GM23248 (cell line): Measurements from ENCODE around the gene ZNF197. TPM values are rescaled to one million over a fixed set of nuclear protein-coding genes. Genes with fewer than 3 reads are reported as not detected.
"Not testable (repeated sequence)": the region's sequence is repeated elsewhere in the genome, so short reads cannot be mapped to it uniquely, and the experiment has no call there.

Source experiments
- DNase-seq: peaks from one replicate; pipeline ENCODE4 v3.0.0-alpha.2; 2015
- H2AFZ ChIP-seq: fragments of 200-600 bp; sonication (generic); 2 replicates; pipeline ENCODE4 v1.6.1; 2016; ENCODE audit warnings: antibody characterized with exemption
- H3F3A ChIP-seq: fragments of 200-600 bp; sonication (generic); 2 replicates; pipeline ENCODE4 v1.6.1; 2016; ENCODE audit warnings: mild to moderate bottlenecking, antibody characterized with exemption, mixed run types; ENCODE audit not compliant: insufficient read depth
- H3K27ac ChIP-seq: fragments of 200-600 bp; sonication (generic); 2 replicates; pipeline ENCODE4 v1.5.1; 2016; ENCODE audit warnings: mild to moderate bottlenecking
- H3K27me3 ChIP-seq: fragments of 200-600 bp; sonication (generic); replicated peaks from 2 replicates; pipeline ENCODE4 v1.6.1; 2016; ENCODE audit warnings: mild to moderate bottlenecking; ENCODE audit not compliant: insufficient read depth
- H3K36me3 ChIP-seq: fragments of 200-600 bp; sonication (generic); 2 replicates; pipeline ENCODE4 v1.6.1; 2016; ENCODE audit warnings: low read depth, mild to moderate bottlenecking
- H3K4me1 ChIP-seq: fragments of 200-600 bp; sonication (generic); 2 replicates; pipeline ENCODE4 v1.6.1; 2016; ENCODE audit warnings: mild to moderate bottlenecking; ENCODE audit not compliant: insufficient read depth
- H3K4me2 ChIP-seq: fragments of 200-600 bp; sonication (generic); one replicate; pipeline ENCODE4 v1.6.1; 2016; ENCODE audit warnings: mild to moderate bottlenecking; ENCODE audit not compliant: unreplicated experiment
- H3K4me3 ChIP-seq: fragments of 200-600 bp; sonication (generic); 2 replicates; pipeline ENCODE4 v1.5.1; 2016; ENCODE audit warnings: mild to moderate bottlenecking
- H3K79me2 ChIP-seq: fragments of 200-600 bp; sonication (generic); 2 replicates; pipeline ENCODE4 v1.6.1; 2016; ENCODE audit warnings: mild to moderate bottlenecking; ENCODE audit not compliant: insufficient read depth
- H3K9ac ChIP-seq: fragments of 200-600 bp; sonication (generic); 2 replicates; pipeline ENCODE4 v1.6.1; 2016; ENCODE audit warnings: mild to moderate bottlenecking
- H3K9me2 ChIP-seq: fragments of 200-600 bp; sonication (generic); 2 replicates; pipeline ENCODE4 v1.6.1; 2016; ENCODE audit warnings: mixed run types, mild to moderate bottlenecking, moderate library complexity; ENCODE audit not compliant: insufficient read depth
- H3K9me3 ChIP-seq: fragments of 200-600 bp; sonication (generic); one replicate; pipeline ENCODE4 v1.6.1; 2017; ENCODE audit warnings: low read depth
- H4K20me1 ChIP-seq: fragments of 200-600 bp; sonication (generic); 2 replicates; pipeline ENCODE4 v1.6.0; 2016; ENCODE audit not compliant: insufficient read depth
- EZH2 ChIP-seq: fragments of 200-600 bp; sonication (generic); IDR thresholded peaks from 2 replicates; pipeline ENCODE4 v1.6.1; 2018; ENCODE audit warnings: antibody characterized with exemption, mild to moderate bottlenecking; ENCODE audit not compliant: insufficient read depth, poor library complexity, severe bottlenecking
- EZH2phosphoT487 ChIP-seq: fragments of 200-600 bp; sonication (generic); IDR thresholded peaks from 2 replicates; pipeline ENCODE4 v1.6.1; 2018; ENCODE audit warnings: antibody characterized with exemption, moderate library complexity, mild to moderate bottlenecking, low read depth; ENCODE audit not compliant: insufficient read depth
- WGBS, 2 experiments: methylation state at CpG; one replicate each; pipeline ENCODE4 v1.1.6; 2015 to 2017; ENCODE audit warnings: low lambda C conversion rate in 2 of 2, low coverage in 1 of 2; ENCODE audit errors: missing lambda C conversion rate in 2 of 2; 5-methylcytosine and 5-hydroxymethylcytosine counted together
- in situ Hi-C: fragments of 300-500 bp; cut with MboI; formaldehyde crosslinking; loops from 2 replicates; pipeline ENCODE4 v1.15.0; 2020
- polyA plus RNA-seq: library from polyadenylated mRNA; unstranded; fragments of >200 nt; fragmentation: Nextera tagmentation; extraction: Ambion mirVana; gene quantifications from 2 replicates; pipeline ENCODE4 v1.2.1, GENCODE V29; 2016
- total RNA-seq: library from RNA; depleted of rRNA; stranded (reverse); fragments of >200 nt; shearing (Covaris generic); gene quantifications from 2 replicates; pipeline ENCODE4 v1.2.3, GENCODE V29; 2014; rRNA removed

Gene ZNF197
- total RNA-seq, result 10.1 and 10.6 TPM in 2 replicates
- polyA plus RNA-seq, result 6.9 and 7.4 TPM in 2 replicates

DNA sequence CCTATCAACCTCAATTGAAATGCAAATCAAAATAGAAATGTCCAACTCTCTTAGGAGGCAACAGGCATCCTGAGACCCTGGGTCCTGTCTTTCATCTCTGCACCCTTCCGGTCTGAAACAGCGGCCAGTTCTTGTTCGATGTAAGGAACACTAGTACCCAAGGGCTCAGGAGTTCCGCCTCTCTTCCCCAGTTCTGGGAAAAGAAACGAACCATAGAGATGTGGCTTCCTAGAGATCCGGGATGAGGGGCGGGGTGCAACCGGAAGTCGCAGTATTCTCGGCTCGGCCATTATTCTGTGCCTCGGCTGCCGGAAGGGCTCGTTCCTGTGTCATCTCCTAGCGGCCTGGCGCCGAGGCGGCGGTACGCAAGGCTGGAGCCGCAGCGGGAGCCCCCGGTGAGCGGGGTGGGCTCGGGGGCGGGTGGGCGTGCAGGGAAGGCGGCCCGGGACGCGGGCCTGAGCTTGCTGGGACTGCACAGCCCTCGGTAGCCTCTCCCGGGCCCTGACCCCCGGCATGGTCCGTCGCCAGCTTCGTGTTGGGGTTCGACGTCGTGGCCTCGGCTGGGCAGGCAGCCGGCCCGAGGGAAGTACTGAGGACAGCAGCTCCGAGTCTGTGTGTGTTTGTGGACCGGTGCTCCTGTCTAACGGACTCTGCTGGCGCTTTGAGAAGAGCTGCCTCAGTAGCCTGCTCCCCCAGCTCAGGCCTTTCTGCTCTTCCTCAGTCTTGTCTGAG lies at the start of gene ZNF197:
Gene ZNF197 (plus strand): TSS at position 288 of the 732 bp plus-strand sequence. CDS start 4,119 bp downstream, outside the sequence.
- Histone ChIP-seq H3K9me3 (no peaks in the 10 kb centered on the region), H4K20me1 (no peaks in the 10 kb centered on the region), H3K4me1 (peaks cover 19% of the 10 kb centered on the region), H3F3A (peaks cover 22% of the 10 kb centered on the region), H3K27me3 (no peaks in the 10 kb centered on the region), H3K79me2 (peaks cover 53% of the 10 kb centered on the region), H3K4me2 (peak within 1 kb of the TSS; percentile 98), H3K27ac (peak within 1 kb of the TSS; percentile 79), H3K9me2 (no peaks in the 10 kb centered on the region), H3K36me3 (no peaks in the 10 kb centered on the region), H3K4me3 (peak within 1 kb of the TSS; percentile 82), H2AFZ (peak within 1 kb of the TSS; percentile 100), H3K9ac (peak within 1 kb of the TSS; percentile 86)
- WGBS, 2 experiments, result 1% methylated on average over 27 to 40 of the region's 47 CpGs
- TF ChIP-seq EZH2phosphoT487 (no peak), EZH2 (no peak)
- peak; percentile 96 for DNase-seq
- in situ Hi-C loops, result no loop called here

DNA sequence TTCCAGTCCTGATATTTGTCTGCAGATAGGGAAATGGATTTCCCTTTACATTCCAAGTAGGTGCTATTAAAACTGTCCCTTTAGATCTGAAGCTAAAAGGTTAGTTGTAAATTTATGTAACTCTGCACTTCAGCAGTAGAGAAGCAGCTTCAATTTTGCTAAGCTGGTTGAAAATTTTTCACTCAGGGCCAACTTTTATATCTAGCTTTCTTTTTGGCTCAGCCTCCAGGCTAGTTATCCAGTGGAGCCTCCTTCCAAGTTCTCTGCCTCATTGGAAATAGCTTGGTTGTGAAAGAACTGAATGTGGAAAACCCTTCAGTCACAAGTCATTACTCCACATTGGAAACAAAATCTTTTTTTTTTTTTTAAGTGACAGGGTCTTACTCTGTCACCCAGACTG lies 48.2 kb upstream of the ZNF197 start:
- no peaks in the 10 kb centered on the region for H3K27me3 ChIP-seq
- in situ Hi-C loops, result no loop called here
- H3K79me2 ChIP-seq, result no peaks in the 10 kb centered on the region
- H3K4me2 ChIP-seq, result no peak overlapping the region
- no peak overlapping the region for H3K27ac ChIP-seq
- H2AFZ ChIP-seq, result no peak overlapping the region
- no peaks in the 10 kb centered on the region for H3K9me2 ChIP-seq
- no peak overlapping the region for H3K9ac ChIP-seq
- H3K4me1 ChIP-seq, result no peaks in the 10 kb centered on the region
- no peaks in the 10 kb centered on the region for H4K20me1 ChIP-seq
- TF ChIP-seq EZH2 (no peak), EZH2phosphoT487 (no peak)
- peaks cover 2% of the 10 kb centered on the region; the same call in 1 of the 2 replicates for H3K36me3 ChIP-seq
- no peaks in the 10 kb centered on the region for H3K9me3 ChIP-seq
- no peaks in the 10 kb centered on the region for H3F3A ChIP-seq
- H3K4me3 ChIP-seq, result no peak overlapping the region
- no peak for DNase-seq

DNA sequence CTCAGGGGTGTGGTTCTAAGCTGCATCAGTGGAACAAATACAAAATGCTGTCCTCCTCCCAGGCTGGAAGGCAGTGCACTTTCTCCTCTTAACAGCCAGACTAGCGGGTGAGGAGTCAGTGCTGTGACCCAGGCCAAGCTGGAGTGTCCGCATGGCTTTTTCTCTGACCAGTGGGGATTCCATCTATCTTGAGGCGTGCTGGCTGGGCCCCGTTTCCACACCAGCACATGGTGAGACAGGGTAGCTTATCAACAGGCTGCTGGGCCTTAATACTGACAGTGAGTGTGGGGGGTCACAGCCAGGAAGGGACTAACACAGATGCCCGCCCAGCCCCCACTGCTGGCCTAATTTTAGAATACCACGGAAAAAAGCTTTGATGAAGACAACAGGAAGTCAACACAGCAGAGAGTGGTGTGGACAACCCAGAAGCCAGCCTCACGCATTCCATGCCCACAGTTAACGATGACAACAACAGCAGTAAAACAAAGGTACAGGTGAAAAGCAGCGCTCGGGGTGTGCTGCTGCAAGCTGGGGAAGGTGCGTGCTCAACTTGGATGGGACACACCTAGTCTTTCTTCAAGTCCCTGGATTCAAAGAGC lies 47.4 kb upstream of the ZNF197 start:
- H3K4me1 ChIP-seq, H3K9me3 ChIP-seq, H3K4me3 ChIP-seq, H3K27me3 ChIP-seq, H2AFZ ChIP-seq, H3K4me2 ChIP-seq, H3K36me3 ChIP-seq, H3K79me2 ChIP-seq, H3F3A ChIP-seq, H3K27ac ChIP-seq, in situ Hi-C loops, H3K9ac ChIP-seq, H3K9me2 ChIP-seq, DNase-seq, H4K20me1 ChIP-seq: not testable (repeated sequence)
- 88 to 93% methylated on average over 9 to 11 of the region's 11 CpGs for WGBS, 2 experiments

DNA sequence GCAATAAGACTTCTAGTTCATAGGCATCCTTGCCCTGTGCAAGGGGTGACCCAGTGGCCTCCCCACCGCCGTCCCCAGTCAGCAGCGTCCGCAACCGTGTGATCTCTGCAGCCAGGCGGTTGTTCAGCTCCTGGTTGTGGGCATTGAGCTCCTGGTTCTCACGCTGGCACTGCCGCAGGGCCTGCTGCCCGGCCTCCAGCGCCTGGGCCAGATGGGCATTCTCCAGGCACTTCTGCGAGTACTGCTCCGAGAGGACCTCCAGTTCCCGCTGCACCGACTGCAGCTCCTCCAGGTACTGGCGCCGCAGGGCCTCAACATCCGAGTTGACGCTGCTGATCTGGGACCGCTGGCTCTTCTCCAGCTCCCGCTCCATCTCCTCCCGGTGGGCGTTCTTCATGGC lies 46.5 kb upstream of the ZNF197 start:
- H3K27me3 ChIP-seq, H3K79me2 ChIP-seq, H3K4me2 ChIP-seq, H3K36me3 ChIP-seq, H3K4me3 ChIP-seq, H2AFZ ChIP-seq, in situ Hi-C loops, H3K4me1 ChIP-seq, H3K9me3 ChIP-seq, H3K9ac ChIP-seq, H3F3A ChIP-seq, DNase-seq, H3K27ac ChIP-seq, H3K9me2 ChIP-seq, H4K20me1 ChIP-seq: not testable (repeated sequence)
- WGBS, 2 experiments, result 89% methylated on average over 21 to 22 of the region's 22 CpGs

DNA sequence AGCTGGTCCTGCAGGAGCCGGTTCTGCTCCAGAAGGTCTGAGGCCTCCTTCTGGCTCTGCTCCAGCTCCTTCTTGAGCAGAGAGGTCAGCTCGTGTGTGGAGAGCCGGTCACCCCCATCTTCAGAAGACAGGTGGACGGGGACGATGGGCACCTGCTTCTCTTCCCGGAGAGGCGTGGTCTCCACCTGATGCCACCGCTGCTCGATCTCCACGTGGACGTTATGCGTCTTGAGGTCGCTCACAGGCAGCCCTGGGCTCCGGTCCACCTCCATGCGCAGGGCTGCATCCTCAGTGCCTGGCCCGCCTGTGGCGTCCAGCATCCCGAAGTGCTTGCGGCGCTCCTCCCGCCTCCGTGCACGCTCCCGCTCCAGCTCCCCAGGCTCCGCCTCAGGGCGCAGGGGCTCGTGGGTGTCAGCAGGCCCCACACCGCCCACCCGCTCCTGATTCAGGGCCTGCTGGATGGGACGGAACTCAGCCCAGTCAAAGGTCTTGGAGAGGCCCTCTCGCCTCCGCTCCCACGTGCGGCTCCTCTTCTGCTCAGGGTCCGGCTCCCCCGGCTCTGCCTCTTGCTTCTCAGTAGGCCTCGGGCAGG lies 45.8 kb upstream of the ZNF197 start:
- H3K9me3 ChIP-seq, H3K4me3 ChIP-seq, H3K4me1 ChIP-seq, H3K36me3 ChIP-seq, H3K27ac ChIP-seq, H3K9me2 ChIP-seq, H3F3A ChIP-seq, in situ Hi-C loops, H3K4me2 ChIP-seq, H3K9ac ChIP-seq, H3K27me3 ChIP-seq, H3K79me2 ChIP-seq, H4K20me1 ChIP-seq, DNase-seq, H2AFZ ChIP-seq: not testable (repeated sequence)
- WGBS, 2 experiments, result 93% methylated on average over 31 to 36 of the region's 37 CpGs

DNA sequence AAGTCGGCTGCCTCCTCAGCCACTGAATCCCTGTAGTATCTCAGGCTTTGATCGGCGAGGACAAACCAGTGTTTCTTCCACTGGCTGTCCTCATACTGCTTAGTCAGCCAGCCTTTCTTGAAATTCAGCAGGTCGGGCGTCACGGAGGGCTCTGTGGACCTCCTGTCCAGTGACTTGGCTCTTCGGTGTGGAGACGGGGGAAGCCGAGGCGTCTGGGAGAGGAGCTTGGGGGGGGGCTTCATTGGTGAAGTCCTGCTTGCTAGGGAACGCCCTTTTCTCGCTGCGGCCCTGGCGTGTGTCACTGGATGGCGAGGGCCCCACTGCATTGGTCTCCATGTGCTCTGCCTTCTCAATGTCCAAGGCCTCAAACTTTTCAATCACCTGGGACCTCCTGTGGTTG lies 45.1 kb upstream of the ZNF197 start:
- H3K27ac ChIP-seq, H3K4me3 ChIP-seq, H3F3A ChIP-seq, H2AFZ ChIP-seq, H3K4me2 ChIP-seq, in situ Hi-C loops, H3K27me3 ChIP-seq, H4K20me1 ChIP-seq, H3K36me3 ChIP-seq, H3K9me2 ChIP-seq, H3K79me2 ChIP-seq, H3K4me1 ChIP-seq, H3K9me3 ChIP-seq, H3K9ac ChIP-seq, DNase-seq: not testable (repeated sequence)
- WGBS, 2 experiments, result 91 to 92% methylated on average over 15 of the region's 15 CpGs

DNA sequence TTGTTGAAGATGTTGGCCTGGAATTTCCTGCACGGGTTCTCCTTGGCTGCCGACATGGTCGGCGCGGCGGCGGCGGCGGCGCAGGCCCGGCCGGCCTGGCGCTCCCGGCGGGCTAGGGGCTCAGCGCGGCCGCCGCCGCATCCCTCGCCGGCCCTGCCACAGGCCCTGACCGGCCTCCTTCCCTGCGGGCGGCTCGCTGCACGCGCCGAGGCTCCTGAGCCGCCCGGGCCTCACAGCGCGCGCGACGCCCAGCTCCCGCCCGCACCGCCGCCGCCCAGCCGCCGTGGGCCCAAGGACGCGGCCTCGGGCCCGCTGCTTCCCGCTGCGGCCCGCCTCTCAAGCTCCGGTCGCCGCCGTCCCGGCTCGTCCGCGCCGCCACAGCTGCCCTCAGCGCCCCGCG lies 43.9 kb upstream of the ZNF197 start:
- WGBS, 2 experiments, result 46 to 55% methylated on average over 28 to 58 of the region's 62 CpGs
- H3K9me2 ChIP-seq, H3K9ac ChIP-seq, in situ Hi-C loops, H4K20me1 ChIP-seq, H3K9me3 ChIP-seq, H3K27ac ChIP-seq, H2AFZ ChIP-seq, H3K4me1 ChIP-seq, H3K4me2 ChIP-seq, H3F3A ChIP-seq, H3K4me3 ChIP-seq, H3K36me3 ChIP-seq, H3K79me2 ChIP-seq, H3K27me3 ChIP-seq: not testable (repeated sequence)
- DNase-seq, result peak; percentile 8
